ENCODE results near the gene RUFY1.
"Not testable (repeated sequence)": the region's sequence is repeated elsewhere in the genome, so short reads cannot be mapped to it uniquely, and the experiment has no call there.

DNA sequence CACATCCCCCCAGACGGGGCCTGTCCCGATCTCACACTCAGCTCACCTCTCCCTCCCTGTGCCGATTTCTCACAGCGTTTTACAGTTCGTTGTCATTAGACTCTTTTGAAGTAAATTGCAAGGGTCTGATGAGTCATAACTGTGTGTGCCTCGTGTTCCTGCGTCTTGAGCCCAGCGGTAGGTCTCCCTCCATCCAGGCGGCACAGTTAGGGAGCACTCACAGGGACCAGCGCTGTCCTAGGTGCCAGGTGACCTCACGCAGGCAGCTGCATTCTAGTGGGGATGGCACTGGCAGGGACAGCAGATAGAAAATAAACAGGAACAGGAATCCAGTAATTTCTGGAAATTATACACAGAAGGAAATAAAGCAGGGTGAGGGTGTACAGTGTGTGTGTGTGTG lies 48.4 kb upstream of the RUFY1 start:
- TF ChIP-seq, protein P1, sequence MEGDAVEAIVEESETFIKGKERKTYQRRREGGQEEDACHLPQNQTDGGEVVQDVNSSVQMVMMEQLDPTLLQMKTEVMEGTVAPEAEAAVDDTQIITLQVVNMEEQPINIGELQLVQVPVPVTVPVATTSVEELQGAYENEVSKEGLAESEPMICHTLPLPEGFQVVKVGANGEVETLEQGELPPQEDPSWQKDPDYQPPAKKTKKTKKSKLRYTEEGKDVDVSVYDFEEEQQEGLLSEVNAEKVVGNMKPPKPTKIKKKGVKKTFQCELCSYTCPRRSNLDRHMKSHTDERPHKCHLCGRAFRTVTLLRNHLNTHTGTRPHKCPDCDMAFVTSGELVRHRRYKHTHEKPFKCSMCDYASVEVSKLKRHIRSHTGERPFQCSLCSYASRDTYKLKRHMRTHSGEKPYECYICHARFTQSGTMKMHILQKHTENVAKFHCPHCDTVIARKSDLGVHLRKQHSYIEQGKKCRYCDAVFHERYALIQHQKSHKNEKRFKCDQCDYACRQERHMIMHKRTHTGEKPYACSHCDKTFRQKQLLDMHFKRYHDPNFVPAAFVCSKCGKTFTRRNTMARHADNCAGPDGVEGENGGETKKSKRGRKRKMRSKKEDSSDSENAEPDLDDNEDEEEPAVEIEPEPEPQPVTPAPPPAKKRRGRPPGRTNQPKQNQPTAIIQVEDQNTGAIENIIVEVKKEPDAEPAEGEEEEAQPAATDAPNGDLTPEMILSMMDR (IDR thresholded peaks at IDR 0.05; ENCODE audit: borderline replicate concordance, extremely low read depth, low read length, poor library complexity, severe bottlenecking) = not testable (repeated sequence)
- not testable (repeated sequence) for TF ChIP-seq EZH2 (IDR thresholded peaks at IDR 0.05; ENCODE audit: borderline replicate concordance, low read depth, low read length, severe bottlenecking)

All from DND-41 (cell line).